Natural killer cell (primary cell): ENCODE results near the gene ARAP1. TPM values are rescaled to one million over a fixed set of nuclear protein-coding genes. Genes with fewer than 3 reads are reported as not detected.

Experiments
- ATAC-seq, 3 donors: fragments of 150-1000 bp in 2 of 3; fragments of 200-7000 bp in 1 of 3; cut with Tn5 transposase; 1 replicate in 1 of 3; 2 replicates in 2 of 3; pipeline ENCODE4 v1.10.0; 2021; ENCODE audit warnings: mild to moderate bottlenecking in 2 of 3, moderate library complexity in 2 of 3
- DNase-seq, 2 donors: peaks; one replicate each; pipeline versions ENCODE4 v3.0.0 to v3.0.0-alpha.2; 2013 to 2021; ENCODE audit warnings: mixed read lengths in 1 of 2
- H3K27ac ChIP-seq: one replicate; pipeline ENCODE4 v1.5.1; 2013; ENCODE audit warnings: mild to moderate bottlenecking, low read length
- H3K27me3 ChIP-seq: one replicate; pipeline ENCODE4 v1.6.1; 2013; ENCODE audit warnings: low read length; ENCODE audit not compliant: control insufficient read depth, insufficient read depth
- H3K36me3 ChIP-seq: one replicate; pipeline ENCODE4 v1.6.1; 2013; ENCODE audit warnings: low read length; ENCODE audit not compliant: control insufficient read depth, insufficient read depth
- H3K4me1 ChIP-seq: one replicate; pipeline ENCODE4 v1.6.1; 2013; ENCODE audit warnings: low read length; ENCODE audit not compliant: control insufficient read depth, insufficient read depth
- H3K4me3 ChIP-seq: one replicate; pipeline ENCODE4 v1.5.1; 2013; ENCODE audit warnings: low read length
- H3K9me3 ChIP-seq: one replicate; pipeline ENCODE4 v1.6.1; 2013; ENCODE audit warnings: low read length; ENCODE audit not compliant: control insufficient read depth, insufficient read depth
- H3K27ac Mint-ChIP-seq, 2 donors: one replicate each; pipeline ENCODE4 v1.8.0; 2022; ENCODE audit warnings: mild to moderate bottlenecking in 2 of 2, mixed read lengths in 2 of 2, moderate library complexity in 1 of 2
- H3K27me3 Mint-ChIP-seq, 2 donors: one replicate each; pipeline ENCODE4 v1.8.0; 2022; ENCODE audit warnings: low read depth in 2 of 2, mixed read lengths in 2 of 2
- H3K36me3 Mint-ChIP-seq: one replicate; pipeline ENCODE4 v1.8.0; 2022; ENCODE audit warnings: mixed read lengths
- H3K4me1 Mint-ChIP-seq, 2 donors: one replicate each; pipeline ENCODE4 v1.8.0; 2022; ENCODE audit warnings: mixed read lengths in 2 of 2
- H3K4me3 Mint-ChIP-seq: one replicate; pipeline ENCODE4 v1.8.0; 2022; ENCODE audit warnings: mild to moderate bottlenecking, moderate library complexity, mixed read lengths
- H3K9me3 Mint-ChIP-seq, 2 donors: one replicate each; pipeline ENCODE4 v1.8.0; 2022; ENCODE audit warnings: mixed read lengths in 2 of 2
- WGBS: methylation state at CpG from one replicate; pipeline ENCODE4 v1.1.7; 2013; ENCODE audit warnings: missing lambda C conversion rate; ENCODE audit not compliant: insufficient coverage; 5-methylcytosine and 5-hydroxymethylcytosine counted together
- intact Hi-C: fragments of 100-400 bp; cut with micrococcal nuclease; formaldehyde crosslinking; loops from one replicate; pipeline ENCODE4 v1.14.2; 2022
- total RNA-seq, 4 donors: library from RNA; stranded (reverse); fragments of 120-200 nt in 1 of 4; gene quantifications; one replicate each; pipeline versions ENCODE4 v1.2.3 to v1.2.4, GENCODE V29; 2013 to 2022
- TF ChIP-seq, protein P1 (sequence below): fragments of 200-600 bp; IDR thresholded peaks from one replicate; pipeline ENCODE4 v1.8.0; 2022; ENCODE audit warnings: antibody characterized with exemption

Gene ARAP1
- total RNA-seq, 3 donors from 2014 or later (not counting 1 experiment from before 2014, with no cell fraction given): 293 to 327 (median 296) TPM

DNA sequence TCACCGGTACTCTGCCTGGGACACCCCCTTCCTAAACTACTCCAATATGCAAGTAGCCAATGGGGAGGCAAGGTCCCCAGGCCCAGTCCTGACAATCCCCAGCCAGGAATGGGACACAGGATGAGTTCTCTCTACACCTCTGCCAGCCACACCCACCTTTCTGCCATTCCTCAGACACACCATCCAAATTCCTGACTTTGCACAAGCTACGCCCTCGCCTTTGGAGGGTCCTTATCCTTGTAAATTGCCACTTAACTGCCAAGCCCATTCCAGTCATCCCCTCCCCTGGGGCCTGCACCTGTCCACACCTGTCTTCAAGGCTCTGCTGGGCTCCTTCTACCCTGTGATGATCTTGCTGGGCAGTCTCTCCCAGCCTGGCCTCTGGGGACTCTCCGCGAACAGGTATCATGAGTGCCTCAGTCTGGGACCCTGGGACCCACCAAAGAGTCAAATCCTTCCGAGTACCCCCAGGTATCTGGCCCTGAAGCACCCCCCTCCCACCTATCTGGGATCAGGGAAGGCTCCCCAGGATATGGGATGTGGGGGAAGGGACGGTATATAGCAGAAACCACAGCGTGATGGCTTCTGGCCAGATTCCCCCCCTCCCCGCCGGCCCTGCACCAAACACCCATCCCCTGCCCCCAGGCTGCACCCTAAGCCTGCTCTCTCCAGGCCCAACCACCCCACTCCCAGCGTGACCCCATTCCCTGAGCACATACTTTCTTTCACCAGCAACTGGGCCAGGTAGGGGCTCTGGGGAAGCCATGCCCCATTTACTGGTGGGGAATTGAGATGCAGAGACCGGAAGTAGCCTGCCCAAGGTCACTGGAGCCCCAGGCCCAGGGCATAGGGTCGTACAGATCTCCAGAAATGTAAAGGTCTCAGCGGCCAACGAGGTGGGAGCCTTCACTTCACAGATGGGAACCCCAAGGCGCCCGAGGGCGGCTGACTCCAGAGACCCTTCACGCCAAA lies 806 bp downstream of the ARAP1 start:
- Histone ChIP-seq H3K27me3 (no peaks in the 10 kb centered on the region), H3K4me1 (peaks cover 60% of the 10 kb centered on the region), H3K9me3 (no peaks in the 10 kb centered on the region), H3K27ac (peak overlapping the region; percentile 73), H3K36me3 (peaks cover 6% of the 10 kb centered on the region), H3K4me3 (peak overlapping the region; percentile 90)
- ATAC-seq (peak in 2 of 3 donors; percentile 1 to 3), DNase-seq (peak in 1 of 2 donors; percentile 28)
- Mint-ChIP-seq H3K4me3 (peak overlapping the region; percentile 90), H3K9me3 (no peaks in the 10 kb centered on the region), H3K4me1 (peaks cover 44 to 67% of the 10 kb centered on the region in 2 donors), H3K27me3 (no peaks in the 10 kb centered on the region), H3K36me3 (no peaks in the 10 kb centered on the region), H3K27ac (peak overlapping the region; percentile 91 to 93)
- intact Hi-C loops: loop anchor here (2.0 to 5.0 kb wide), 2 partner anchors 15 to 41 kb away; partner anchors contain the start of gene STARD10
- TF ChIP-seq, protein P1, sequence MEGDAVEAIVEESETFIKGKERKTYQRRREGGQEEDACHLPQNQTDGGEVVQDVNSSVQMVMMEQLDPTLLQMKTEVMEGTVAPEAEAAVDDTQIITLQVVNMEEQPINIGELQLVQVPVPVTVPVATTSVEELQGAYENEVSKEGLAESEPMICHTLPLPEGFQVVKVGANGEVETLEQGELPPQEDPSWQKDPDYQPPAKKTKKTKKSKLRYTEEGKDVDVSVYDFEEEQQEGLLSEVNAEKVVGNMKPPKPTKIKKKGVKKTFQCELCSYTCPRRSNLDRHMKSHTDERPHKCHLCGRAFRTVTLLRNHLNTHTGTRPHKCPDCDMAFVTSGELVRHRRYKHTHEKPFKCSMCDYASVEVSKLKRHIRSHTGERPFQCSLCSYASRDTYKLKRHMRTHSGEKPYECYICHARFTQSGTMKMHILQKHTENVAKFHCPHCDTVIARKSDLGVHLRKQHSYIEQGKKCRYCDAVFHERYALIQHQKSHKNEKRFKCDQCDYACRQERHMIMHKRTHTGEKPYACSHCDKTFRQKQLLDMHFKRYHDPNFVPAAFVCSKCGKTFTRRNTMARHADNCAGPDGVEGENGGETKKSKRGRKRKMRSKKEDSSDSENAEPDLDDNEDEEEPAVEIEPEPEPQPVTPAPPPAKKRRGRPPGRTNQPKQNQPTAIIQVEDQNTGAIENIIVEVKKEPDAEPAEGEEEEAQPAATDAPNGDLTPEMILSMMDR: no peak
- whole genome bisulfite sequencing: 30% methylated on average over 18 of the region's 19 CpGs

GRCh38 chr11:72750556-72751115 lies 1.6 kb downstream of the ARAP1 start:
- H3K27me3 ChIP-seq: no peaks in the 10 kb centered on the region
- TF ChIP-seq, protein P1: no peak
- intact Hi-C loops: loop anchor here (5.0 kb wide), 1 partner anchor 42 kb away; the partner anchor contains the start of gene STARD10
- H3K9me3 ChIP-seq: no peaks in the 10 kb centered on the region
- ATAC-seq: no peak
- peaks cover 67% of the 10 kb centered on the region for H3K4me1 ChIP-seq
- peaks cover 6% of the 10 kb centered on the region for H3K36me3 ChIP-seq
- 87% methylated on average over 2 of the region's 2 CpGs for WGBS
- Mint-ChIP-seq H3K4me1 (peaks cover 44 to 68% of the 10 kb centered on the region in 2 donors), H3K4me3 (peak overlapping the region; percentile 90), H3K36me3 (no peaks in the 10 kb centered on the region), H3K27ac (peak overlapping the region; percentile 91 to 93), H3K9me3 (no peaks in the 10 kb centered on the region), H3K27me3 (no peaks in the 10 kb centered on the region)
- H3K4me3 ChIP-seq: peak overlapping the region; percentile 90
- no peak overlapping the region for H3K27ac ChIP-seq
- DNase-seq: no peak

DNA sequence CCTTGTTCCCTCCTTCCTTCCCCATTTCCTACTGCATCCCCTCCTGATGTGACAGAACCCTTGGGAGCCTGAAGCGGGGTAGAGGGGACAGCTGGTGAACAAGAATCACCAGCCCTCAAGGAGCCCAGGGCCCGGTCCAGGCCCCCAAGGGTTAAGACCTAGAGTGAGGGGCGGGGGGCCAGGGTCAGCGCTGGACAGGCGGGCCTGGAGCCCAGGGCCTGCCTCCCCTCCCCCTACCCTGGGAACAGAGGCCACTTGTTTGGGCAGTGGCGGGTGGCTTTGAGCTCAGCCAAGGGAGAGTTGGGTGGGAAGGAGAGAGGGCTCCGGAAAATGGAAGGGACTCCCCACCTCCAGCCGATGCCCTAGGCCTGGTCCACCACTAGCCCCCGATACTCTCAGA lies 2.1 kb downstream of the ARAP1 start:
- H3K36me3 ChIP-seq: peaks cover 6% of the 10 kb centered on the region
- H3K9me3 ChIP-seq: no peaks in the 10 kb centered on the region
- ATAC-seq: no peak
- H3K27me3 Mint-ChIP-seq: no peaks in the 10 kb centered on the region
- no peak overlapping the region for H3K4me3 ChIP-seq
- no peaks in the 10 kb centered on the region for H3K36me3 Mint-ChIP-seq
- no peak for DNase-seq
- peaks cover 72% of the 10 kb centered on the region for H3K4me1 ChIP-seq
- H3K27me3 ChIP-seq: no peaks in the 10 kb centered on the region
- H3K27ac ChIP-seq: no peak overlapping the region
- TF ChIP-seq, protein P1: no peak
- no peak overlapping the region for H3K4me3 Mint-ChIP-seq
- 99% methylated on average over 7 of the region's 9 CpGs for WGBS
- peaks cover 44 to 68% of the 10 kb centered on the region in 2 donors for H3K4me1 Mint-ChIP-seq
- intact Hi-C loops: loop anchor here (5.0 kb wide), 1 partner anchor 42 kb away; the partner anchor contains the start of gene STARD10
- H3K27ac Mint-ChIP-seq: peak overlapping the region; percentile 91 to 93
- no peaks in the 10 kb centered on the region for H3K9me3 Mint-ChIP-seq
